ENCODE results near the gene MUC12. TPM values are rescaled to one million over a fixed set of nuclear protein-coding genes. Genes with fewer than 3 reads are reported as not detected.

Gene MUC12
- total and polyA plus RNA-seq, 9 donors = 0.31 to 1.4 (median 0.80) TPM

Other genes starting within 250 kb of the MUC12 start
- not detected for gene EPO, start 249.1 kb upstream of the MUC12 start, total RNA-seq
- under 1 TPM in 5 of 8 donors, not detected in 3; 0.07 to 0.40 (median 0.18) TPM for gene EPO, start 249.1 kb upstream of the MUC12 start, polyA plus RNA-seq (ENCODE audit: insufficient read depth in 1 of 8, insufficient read length in 8 of 8, low replicate concordance in 1 of 8)
- gene ZAN, start 236.0 kb upstream of the MUC12 start, total RNA-seq = not detected
- under 1 TPM in 1 of 8 donors, not detected in 7; 0.05 TPM for gene ZAN, start 236.0 kb upstream of the MUC12 start, polyA plus RNA-seq (ENCODE audit: insufficient read depth in 1 of 8, insufficient read length in 8 of 8, low replicate concordance in 1 of 8)
- gene EPHB4, start 142.0 kb upstream of the MUC12 start, total RNA-seq = 44.6 TPM
- 10 to 100 TPM; 39.0 to 74.9 (median 55.9) TPM for gene EPHB4, start 142.0 kb upstream of the MUC12 start, polyA plus RNA-seq (ENCODE audit: insufficient read depth in 1 of 8, insufficient read length in 8 of 8, low replicate concordance in 1 of 8)
- 9.7 TPM for gene SLC12A9, start 116.9 kb upstream of the MUC12 start, total RNA-seq
- gene SLC12A9, start 116.9 kb upstream of the MUC12 start, polyA plus RNA-seq (ENCODE audit: insufficient read depth in 1 of 8, insufficient read length in 8 of 8, low replicate concordance in 1 of 8) = 10 to 100 TPM; 14.2 to 25.4 (median 18.4) TPM
- 31.7 TPM for gene TRIP6, start 102.2 kb upstream of the MUC12 start, total RNA-seq
- gene TRIP6, start 102.2 kb upstream of the MUC12 start, polyA plus RNA-seq (ENCODE audit: insufficient read depth in 1 of 8, insufficient read length in 8 of 8, low replicate concordance in 1 of 8) = 10 to 100 TPM; 40.8 to 57.6 (median 47.0) TPM
- gene SRRT, start 94.5 kb upstream of the MUC12 start, total RNA-seq = 49.8 TPM
- gene SRRT, start 94.5 kb upstream of the MUC12 start, polyA plus RNA-seq (ENCODE audit: insufficient read depth in 1 of 8, insufficient read length in 8 of 8, low replicate concordance in 1 of 8) = 100 to 1,000 TPM in 5 of 8 donors, 10 to 100 TPM in 3; 93.9 to 131 (median 105) TPM
- gene UFSP1, start 79.8 kb upstream of the MUC12 start, total RNA-seq = 3.1 TPM
- gene UFSP1, start 79.8 kb upstream of the MUC12 start, polyA plus RNA-seq (ENCODE audit: insufficient read depth in 1 of 8, insufficient read length in 8 of 8, low replicate concordance in 1 of 8) = 1 to 10 TPM; 2.3 to 3.8 (median 2.6) TPM
- gene ACHE, start 73.7 kb upstream of the MUC12 start, total RNA-seq = 21.5 TPM
- 10 to 100 TPM; 41.7 to 62.9 (median 47.7) TPM for gene ACHE, start 73.7 kb upstream of the MUC12 start, polyA plus RNA-seq (ENCODE audit: insufficient read depth in 1 of 8, insufficient read length in 8 of 8, low replicate concordance in 1 of 8)
- gene MUC3A, start 20.0 kb upstream of the MUC12 start, total RNA-seq = 0.04 TPM
- 1 to 10 TPM in 2 of 8 donors, under 1 TPM in 6; 0.10 to 6.4 (median 0.29) TPM for gene MUC3A, start 20.0 kb upstream of the MUC12 start, polyA plus RNA-seq (ENCODE audit: insufficient read depth in 1 of 8, insufficient read length in 8 of 8, low replicate concordance in 1 of 8)
- gene MUC17, start 50.5 kb downstream of the MUC12 start, total RNA-seq = not detected
- 10 to 100 TPM in 1 of 8 donors, 1 to 10 TPM in 1, under 1 TPM in 3, not detected in 3; 0.01 to 10.0 (median 0.16) TPM for gene MUC17, start 50.5 kb downstream of the MUC12 start, polyA plus RNA-seq (ENCODE audit: insufficient read depth in 1 of 8, insufficient read length in 8 of 8, low replicate concordance in 1 of 8)
- 7.2 TPM for gene TRIM56, start 115.9 kb downstream of the MUC12 start, total RNA-seq
- gene TRIM56, start 115.9 kb downstream of the MUC12 start, polyA plus RNA-seq (ENCODE audit: insufficient read depth in 1 of 8, insufficient read length in 8 of 8, low replicate concordance in 1 of 8) = 10 to 100 TPM in 1 of 8 donors, 1 to 10 TPM in 7; 7.3 to 12.7 (median 8.5) TPM
- 1.6 TPM for gene SERPINE1, start 157.5 kb downstream of the MUC12 start, total RNA-seq
- 1 to 10 TPM; 3.2 to 8.5 (median 6.2) TPM for gene SERPINE1, start 157.5 kb downstream of the MUC12 start, polyA plus RNA-seq (ENCODE audit: insufficient read depth in 1 of 8, insufficient read length in 8 of 8, low replicate concordance in 1 of 8)
- 21.1 TPM for gene AP1S1, start 184.9 kb downstream of the MUC12 start, total RNA-seq
- 10 to 100 TPM; 20.2 to 36.8 (median 23.8) TPM for gene AP1S1, start 184.9 kb downstream of the MUC12 start, polyA plus RNA-seq (ENCODE audit: insufficient read depth in 1 of 8, insufficient read length in 8 of 8, low replicate concordance in 1 of 8)
- gene VGF, start 196.0 kb downstream of the MUC12 start, total RNA-seq = not detected
- under 1 TPM in 1 of 8 donors, not detected in 7; 0.08 TPM for gene VGF, start 196.0 kb downstream of the MUC12 start, polyA plus RNA-seq (ENCODE audit: insufficient read depth in 1 of 8, insufficient read length in 8 of 8, low replicate concordance in 1 of 8)
- gene NAT16, start 210.7 kb downstream of the MUC12 start, total RNA-seq = not detected
- under 1 TPM in 1 of 8 donors, not detected in 7; 0.12 TPM for gene NAT16, start 210.7 kb downstream of the MUC12 start, polyA plus RNA-seq (ENCODE audit: insufficient read depth in 1 of 8, insufficient read length in 8 of 8, low replicate concordance in 1 of 8)
- not detected for gene MOGAT3, start 231.5 kb downstream of the MUC12 start, total RNA-seq
- gene MOGAT3, start 231.5 kb downstream of the MUC12 start, polyA plus RNA-seq (ENCODE audit: insufficient read depth in 1 of 8, insufficient read length in 8 of 8, low replicate concordance in 1 of 8) = 1 to 10 TPM in 1 of 8 donors, under 1 TPM in 2, not detected in 5; 0.10 to 2.4 (median 0.51) TPM
- 24.8 TPM for gene PLOD3, start 248.0 kb downstream of the MUC12 start, total RNA-seq
- gene PLOD3, start 248.0 kb downstream of the MUC12 start, polyA plus RNA-seq (ENCODE audit: insufficient read depth in 1 of 8, insufficient read length in 8 of 8, low replicate concordance in 1 of 8) = 10 to 100 TPM; 41.3 to 78.2 (median 51.1) TPM
- gene ZNHIT1, start 248.6 kb downstream of the MUC12 start, total RNA-seq = 67.3 TPM
- gene ZNHIT1, start 248.6 kb downstream of the MUC12 start, polyA plus RNA-seq (ENCODE audit: insufficient read depth in 1 of 8, insufficient read length in 8 of 8, low replicate concordance in 1 of 8) = 10 to 100 TPM; 45.4 to 59.6 (median 47.6) TPM

Data from muscle of leg (tissue), 9 donors.